B cell (primary cell): ENCODE results near the gene FZR1. TPM values are rescaled to one million over a fixed set of nuclear protein-coding genes. Genes with fewer than 3 reads are reported as not detected.

Experiments used
- ATAC-seq: fragments of 200-7000 bp; cut with Tn5 transposase; one replicate; pipeline ENCODE4 v1.10.0; 2021; ENCODE audit warnings: low read depth, mild to moderate bottlenecking, moderate number of reproducible peaks, moderate library complexity
- CTCF ChIA-PET: fragments of 350-600 bp; sonication (Branson Sonifier 250); formaldehyde crosslinking; loops from one replicate; lab custom pipeline; 2021; ENCODE audit warnings: antibody characterized with exemption, inconsistent platforms; lab: Charles Lee
- POLR2A ChIA-PET: fragments of 350-600 bp; sonication (Branson Sonifier 250); formaldehyde crosslinking; loops from one replicate; lab custom pipeline; 2021; ENCODE audit warnings: antibody characterized with exemption; lab: Charles Lee
- DNase-seq: peaks from one replicate; pipeline ENCODE4 v3.0.0; 2013
- H2AFZ ChIP-seq: 2 replicates; pipeline ENCODE4 v1.6.1; 2012; ENCODE audit warnings: mild to moderate bottlenecking, low read depth, low read length; ENCODE audit not compliant: insufficient read depth, poor library complexity, severe bottlenecking
- H3K27ac ChIP-seq, 2 donors: 1 replicate in 1 of 2; 2 replicates in 1 of 2; pipeline ENCODE4 v1.5.1; 2012 to 2013; ENCODE audit warnings: low read length in 2 of 2, mild to moderate bottlenecking in 2 of 2, moderate library complexity in 1 of 2
- H3K27me3 ChIP-seq, 4 experiments: fragments of 200-600 bp in 1 of 4; sonication (generic) in 1 of 4; replicated peaks in 1 of 4; 1 replicate in 2 of 4; 2 replicates in 2 of 4; pipeline versions ENCODE4 v1.6.1 to v1.7.0; 2013 to 2016; ENCODE audit warnings: low read length in 3 of 4, mild to moderate bottlenecking in 2 of 4, mixed read lengths in 1 of 4, moderate library complexity in 1 of 4; ENCODE audit not compliant: insufficient read depth in 4 of 4, control insufficient read depth in 3 of 4; ENCODE audit errors: control extremely low read depth in 1 of 4
- H3K36me3 ChIP-seq, 2 experiments: replicated peaks in 1 of 2; 1 replicate in 1 of 2; 2 replicates in 1 of 2; pipeline versions ENCODE4 v1.6.1 to v1.7.1; 2013; ENCODE audit warnings: low read length in 1 of 2; ENCODE audit not compliant: insufficient read depth in 2 of 2, control insufficient read depth in 1 of 2; ENCODE audit errors: control extremely low read depth in 1 of 2, extremely low read depth in 1 of 2
- H3K4me1 ChIP-seq, 2 donors: fragments of 200-600 bp in 1 of 2; sonication (generic) in 1 of 2; 1 replicate in 1 of 2; 2 replicates in 1 of 2; pipeline versions ENCODE4 v1.5.1 to v1.6.1; 2013 to 2017; ENCODE audit warnings: low read length in 2 of 2; ENCODE audit not compliant: control insufficient read depth in 2 of 2, insufficient read depth in 2 of 2
- H3K4me2 ChIP-seq: replicated peaks from 2 replicates; pipeline ENCODE3; 2012; ENCODE audit warnings: mild to moderate bottlenecking, low read depth, low read length; ENCODE audit not compliant: poor library complexity, severe bottlenecking
- H3K4me3 ChIP-seq, 5 experiments: fragments of 200-600 bp in 1 of 5; sonication (generic) in 1 of 5; 1 replicate in 3 of 5; 2 replicates in 2 of 5; pipeline versions ENCODE4 v1.5.1 to v1.7.0; 2011 to 2016; ENCODE audit warnings: low read length in 4 of 5, mild to moderate bottlenecking in 4 of 5, low read depth in 2 of 5, control low read depth in 1 of 5, moderate library complexity in 1 of 5; ENCODE audit not compliant: insufficient read depth in 1 of 5; ENCODE audit errors: control extremely low read depth in 1 of 5, extremely low read depth in 1 of 5
- H3K79me2 ChIP-seq: fragments of 200-600 bp; sonication (generic); one replicate; pipeline ENCODE4 v1.6.0; 2016; ENCODE audit warnings: low read length; ENCODE audit not compliant: control insufficient read depth, insufficient read depth
- H3K9ac ChIP-seq: fragments of 200-600 bp; sonication (generic); 2 replicates; pipeline ENCODE4 v1.6.1; 2017; ENCODE audit warnings: mild to moderate bottlenecking, low read length, moderate library complexity
- H3K9me3 ChIP-seq, 3 donors: one replicate each; pipeline versions ENCODE4 v1.6.1 to v1.7.1; 2013; ENCODE audit warnings: low read length in 2 of 3; ENCODE audit not compliant: control insufficient read depth in 2 of 3, insufficient read depth in 1 of 3; ENCODE audit errors: control extremely low read depth in 1 of 3
- H4K20me1 ChIP-seq: 2 replicates; pipeline ENCODE4 v1.6.0; 2012; ENCODE audit warnings: mild to moderate bottlenecking, low read length; ENCODE audit not compliant: insufficient read depth, control insufficient read depth, poor library complexity, severe bottlenecking
- H3K27ac Mint-ChIP-seq: one replicate; pipeline ENCODE4 v1.8.0; 2021; ENCODE audit warnings: mixed read lengths
- H3K27me3 Mint-ChIP-seq: one replicate; pipeline ENCODE4 v1.8.0; 2021; ENCODE audit warnings: mixed read lengths
- H3K4me1 Mint-ChIP-seq: one replicate; pipeline ENCODE4 v1.8.0; 2021; ENCODE audit warnings: mixed read lengths
- H3K4me3 Mint-ChIP-seq: one replicate; pipeline ENCODE4 v1.8.0; 2021; ENCODE audit warnings: mixed read lengths
- H3K9me3 Mint-ChIP-seq: one replicate; pipeline ENCODE4 v1.8.0; 2022; ENCODE audit warnings: mixed read lengths; ENCODE audit not compliant: insufficient read depth
- CTCF ChIP-seq: fragments of 200-600 bp; IDR thresholded peaks from one replicate; pipeline ENCODE4 v1.8.0; 2022; ENCODE audit warnings: antibody characterized with exemption, mild to moderate bottlenecking
- EZH2 ChIP-seq: IDR thresholded peaks from 2 replicates; pipeline ENCODE4 v1.6.1; 2012; ENCODE audit warnings: borderline replicate concordance, low read depth, mild to moderate bottlenecking, moderate library complexity, low read length; ENCODE audit not compliant: insufficient read depth, poor library complexity, severe bottlenecking
- WGBS: methylation state at CpG from one replicate; pipeline ENCODE4 v1.1.5; 2013; ENCODE audit warnings: missing lambda C conversion rate; ENCODE audit not compliant: insufficient coverage; 5-methylcytosine and 5-hydroxymethylcytosine counted together
- intact Hi-C: fragments of 100-400 bp; cut with micrococcal nuclease; formaldehyde crosslinking; loops from one replicate; pipeline ENCODE4 v1.10.0; 2022
- polyA plus RNA-seq: library from polyadenylated mRNA; depleted of rRNA; stranded (reverse); fragments of >200 nt; gene quantifications from 2 replicates; pipeline ENCODE4 v1.2.3, GENCODE V29; 2012
- total RNA-seq, 2 donors: library from RNA; stranded (reverse); fragments of 120-200 nt in 1 of 2; gene quantifications; 1 replicate in 1 of 2; 2 replicates in 1 of 2; pipeline versions ENCODE4 v1.2.3 to v1.2.4, GENCODE V29; 2013 to 2022

FZR1 gene
- total and polyA plus RNA-seq, 2 donors (not counting 1 experiment from before 2014, with no cell fraction given), result 83.5 to 96.1 TPM

- no peaks in the 10 kb centered on the region for H3K4me1 ChIP-seq
- H3K9me3 Mint-ChIP-seq, result no peaks in the 10 kb centered on the region
- WGBS, result 99% methylated on average over 12 of the region's 14 CpGs
- H3K36me3 ChIP-seq, result peaks cover 0 to 42% of the 10 kb centered on the region in 2 experiments
- no peaks in the 10 kb centered on the region for H3K27me3 Mint-ChIP-seq
- TF ChIP-seq EZH2 (no peak), CTCF (no peak)
- DNase-seq, result no peak
- no peaks in the 10 kb centered on the region for H3K27me3 ChIP-seq
- H4K20me1 ChIP-seq, result peaks cover 15% of the 10 kb centered on the region
- ChIA-PET POLR2A (interaction anchor here (0.6 to 0.7 kb wide), 2 partner anchors 25 to 677 kb away, joined by 3 to 7 read pairs; no protein-coding TSS in a partner anchor), CTCF (no interaction called here)
- H3K4me3 ChIP-seq, result no peak overlapping the region
- H3K27ac Mint-ChIP-seq, result no peak overlapping the region
- ATAC-seq, result no peak
- no peak overlapping the region for H3K4me2 ChIP-seq
- intact Hi-C loops, result no loop called here
- H3K9ac ChIP-seq, result no peak overlapping the region
- no peak overlapping the region for H3K27ac ChIP-seq
- H3K79me2 ChIP-seq, result no peaks in the 10 kb centered on the region
- no peaks in the 10 kb centered on the region for H3K4me1 Mint-ChIP-seq
- H2AFZ ChIP-seq, result no peak overlapping the region
- H3K4me3 Mint-ChIP-seq, result no peak overlapping the region
- peaks cover 0 to 8% (median 0%) of the 10 kb centered on the region in 3 donors for H3K9me3 ChIP-seq
Observed at GRCh38 chr19:3535563-3535965, 29.5 kb downstream of the FZR1 start.

- Mint-ChIP-seq H3K4me3 (no peak overlapping the region), H3K9me3 (no peaks in the 10 kb centered on the region), H3K4me1 (no peaks in the 10 kb centered on the region), H3K27ac (no peak overlapping the region), H3K27me3 (no peaks in the 10 kb centered on the region)
- no peak overlapping the region for H3K4me2 ChIP-seq
- H3K9ac ChIP-seq, result no peak overlapping the region
- ATAC-seq, result no peak
- H3K27ac ChIP-seq, result no peak overlapping the region
- peaks cover 0 to 8% (median 0%) of the 10 kb centered on the region in 3 donors for H3K9me3 ChIP-seq
- no peak overlapping the region for H3K4me3 ChIP-seq
- peaks cover 15% of the 10 kb centered on the region for H4K20me1 ChIP-seq
- H3K36me3 ChIP-seq, result peaks cover 0 to 42% of the 10 kb centered on the region in 2 experiments
- DNase-seq, result no peak
- no peaks in the 10 kb centered on the region for H3K4me1 ChIP-seq
- POLR2A ChIA-PET, result interaction anchor here (0.6 to 0.7 kb wide), 2 partner anchors 26 to 677 kb away, joined by 3 to 7 read pairs; no protein-coding TSS in a partner anchor
- intact Hi-C loops, result no loop called here
- no peaks in the 10 kb centered on the region for H3K79me2 ChIP-seq
- CTCF ChIA-PET, result no interaction called here
- no peaks in the 10 kb centered on the region for H3K27me3 ChIP-seq
- H2AFZ ChIP-seq, result no peak overlapping the region
- WGBS, result 95% methylated on average over 3 of the region's 10 CpGs
- TF ChIP-seq EZH2 (no peak), CTCF (no peak)
Observed at GRCh38 chr19:3535981-3536380, 29.9 kb downstream of the FZR1 start.
